DMS153 treated with DMSO at 0.1 percent for 48 hours (cell line): ENCODE measurements around the gene LRRC32.

ENCODE experiments used
- DNase-seq: peaks from one replicate; lab custom pipeline; 2025; ENCODE audit not compliant: unreplicated experiment; lab: John Stamatoyannopoulos, UW

The LRRC32 gene, protein sequence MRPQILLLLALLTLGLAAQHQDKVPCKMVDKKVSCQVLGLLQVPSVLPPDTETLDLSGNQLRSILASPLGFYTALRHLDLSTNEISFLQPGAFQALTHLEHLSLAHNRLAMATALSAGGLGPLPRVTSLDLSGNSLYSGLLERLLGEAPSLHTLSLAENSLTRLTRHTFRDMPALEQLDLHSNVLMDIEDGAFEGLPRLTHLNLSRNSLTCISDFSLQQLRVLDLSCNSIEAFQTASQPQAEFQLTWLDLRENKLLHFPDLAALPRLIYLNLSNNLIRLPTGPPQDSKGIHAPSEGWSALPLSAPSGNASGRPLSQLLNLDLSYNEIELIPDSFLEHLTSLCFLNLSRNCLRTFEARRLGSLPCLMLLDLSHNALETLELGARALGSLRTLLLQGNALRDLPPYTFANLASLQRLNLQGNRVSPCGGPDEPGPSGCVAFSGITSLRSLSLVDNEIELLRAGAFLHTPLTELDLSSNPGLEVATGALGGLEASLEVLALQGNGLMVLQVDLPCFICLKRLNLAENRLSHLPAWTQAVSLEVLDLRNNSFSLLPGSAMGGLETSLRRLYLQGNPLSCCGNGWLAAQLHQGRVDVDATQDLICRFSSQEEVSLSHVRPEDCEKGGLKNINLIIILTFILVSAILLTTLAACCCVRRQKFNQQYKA

DNA sequence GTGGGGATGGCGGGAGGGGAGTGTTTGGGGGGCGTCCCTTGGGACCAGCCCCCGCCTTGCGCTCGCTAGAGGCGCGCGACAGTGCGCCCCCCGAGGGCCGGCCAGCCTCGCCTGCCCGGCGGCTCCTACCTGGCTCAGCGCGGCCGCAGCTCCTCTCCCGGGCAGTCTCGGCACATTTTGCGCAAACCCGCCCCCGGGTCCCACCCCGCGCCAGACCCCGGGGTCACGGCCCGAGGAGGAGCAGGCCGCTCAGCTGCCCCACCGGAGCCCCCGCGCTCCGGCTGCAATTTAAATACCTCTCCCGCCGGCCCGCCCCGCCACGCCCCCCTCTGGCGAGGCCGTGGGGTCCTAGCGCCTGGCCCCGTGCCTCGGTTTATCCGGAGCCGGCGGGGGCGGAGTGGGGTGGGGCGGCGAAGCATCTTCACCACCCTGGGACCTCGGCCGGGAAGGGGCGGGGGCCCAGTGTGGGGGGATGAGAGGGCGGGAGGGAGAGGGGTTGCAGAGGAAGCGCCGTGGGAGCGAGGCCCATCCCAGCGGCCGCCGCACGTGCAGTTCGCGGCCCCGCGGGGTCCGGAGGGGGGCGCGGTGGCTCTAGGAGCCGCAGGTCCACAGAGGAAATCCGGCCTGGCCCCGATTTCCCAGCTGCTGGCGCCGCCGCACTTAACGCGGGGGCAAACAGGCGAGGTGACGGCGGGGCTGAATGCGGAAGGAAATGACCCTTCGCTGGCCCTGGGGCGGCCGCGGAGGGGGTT, at the start of gene LRRC32:
TSS of gene LRRC32 (minus strand) at position 263 of the 752 bp plus-strand sequence. CDS start 4,793 bp downstream, outside the sequence.
- DNase-seq = no peak

DNA sequence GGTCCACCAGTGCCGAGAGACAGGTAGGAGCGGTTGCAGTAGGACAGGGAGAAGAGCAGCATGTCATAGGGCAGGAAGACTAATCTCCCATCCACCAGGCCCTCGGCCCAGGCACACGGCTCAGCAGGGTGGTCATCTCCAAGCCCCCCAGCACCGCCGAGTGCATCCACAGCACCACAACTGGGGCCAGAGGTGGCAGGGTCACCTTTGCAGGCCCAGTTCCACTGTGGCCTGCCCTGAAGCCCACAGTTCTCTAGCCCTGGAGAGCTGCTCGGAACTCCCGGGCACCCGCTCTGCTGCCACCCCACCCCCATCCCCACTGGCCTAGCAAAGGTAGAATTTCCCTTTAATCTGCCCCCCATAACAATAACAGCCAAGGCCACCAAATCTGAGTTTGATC, 49.1 kb upstream of the LRRC32 start:
- no peak for DNase-seq

DNA sequence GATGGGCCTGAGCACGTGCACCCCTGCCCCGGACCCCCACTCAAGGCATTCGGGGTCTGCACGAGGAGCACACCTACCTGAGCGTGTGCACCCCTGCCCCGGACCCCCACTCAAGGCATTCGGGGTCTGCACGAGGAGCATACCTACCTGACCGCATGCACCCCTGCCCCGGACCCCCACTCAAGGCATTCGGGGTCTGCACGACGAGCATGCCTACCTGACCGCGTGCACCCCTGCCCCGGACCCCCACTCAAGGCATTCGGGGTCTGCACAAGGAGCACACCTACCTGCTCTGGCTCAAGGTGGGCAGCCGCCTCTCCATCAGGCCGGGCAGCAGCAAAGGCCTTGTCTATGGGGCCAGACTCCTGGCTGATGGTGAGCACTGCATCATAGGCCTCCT, 48.7 kb upstream of the LRRC32 start:
- DNase-seq = no peak

DNA sequence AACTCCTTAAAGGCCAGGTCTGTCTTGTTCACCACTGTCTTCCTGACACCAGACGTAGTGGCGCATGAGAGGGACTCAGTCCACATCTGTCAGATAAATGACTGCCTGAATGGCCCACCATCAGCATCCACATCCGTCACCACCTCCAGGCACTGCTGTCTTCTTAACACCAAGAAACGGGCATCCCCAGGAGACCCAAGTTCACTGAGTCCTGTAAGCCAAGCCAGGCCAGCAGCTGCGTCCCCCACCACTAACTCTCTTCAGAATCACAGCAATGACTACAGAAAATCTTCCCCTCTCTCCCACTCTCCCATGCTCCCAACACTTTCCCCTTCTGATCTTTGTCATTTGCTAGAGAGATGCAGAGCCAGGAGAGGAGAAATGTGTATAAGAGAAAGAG, 47.3 kb upstream of the LRRC32 start:
- DNase-seq = no peak

DNA sequence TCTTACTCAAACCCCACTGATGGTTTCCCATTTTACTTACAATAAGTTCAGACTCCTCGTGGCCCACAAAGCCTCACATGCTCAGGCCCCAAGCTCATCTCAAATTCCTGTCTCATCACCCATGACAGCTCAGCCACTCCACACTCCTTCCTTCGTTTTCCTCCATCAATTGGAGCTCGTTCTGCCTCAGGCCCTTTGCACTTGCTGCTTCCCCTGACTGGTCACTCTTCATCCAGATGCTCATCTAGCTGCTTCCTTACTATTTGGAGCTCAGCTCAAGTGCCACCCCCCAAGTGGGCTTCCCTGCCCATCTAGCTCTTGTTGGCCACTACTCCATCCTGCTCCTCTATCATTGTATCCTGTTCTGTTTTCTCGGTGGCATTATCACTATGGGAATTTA, 46.8 kb upstream of the LRRC32 start:
- DNase-seq = no peak

DNA sequence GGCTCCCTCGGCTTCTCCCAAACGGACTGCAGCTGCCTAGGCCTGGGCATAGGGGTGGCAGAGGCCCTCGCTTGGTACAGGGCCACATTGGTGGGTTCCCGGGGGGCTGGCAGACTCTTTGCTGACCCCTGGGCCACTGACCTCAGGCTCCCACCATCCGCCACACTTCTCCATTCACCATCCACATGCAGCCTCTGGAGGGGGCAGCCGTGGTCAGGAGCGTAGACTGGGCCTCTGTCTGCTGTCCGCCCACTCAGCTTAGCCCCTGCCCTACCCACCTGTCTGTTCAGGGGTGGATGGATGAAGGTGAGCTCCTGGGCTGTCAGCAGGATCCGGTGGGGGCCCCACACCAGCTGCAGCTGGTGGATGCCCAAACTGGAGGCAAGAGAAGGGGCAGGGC, 45.7 kb upstream of the LRRC32 start:
- no peak for DNase-seq

DNA sequence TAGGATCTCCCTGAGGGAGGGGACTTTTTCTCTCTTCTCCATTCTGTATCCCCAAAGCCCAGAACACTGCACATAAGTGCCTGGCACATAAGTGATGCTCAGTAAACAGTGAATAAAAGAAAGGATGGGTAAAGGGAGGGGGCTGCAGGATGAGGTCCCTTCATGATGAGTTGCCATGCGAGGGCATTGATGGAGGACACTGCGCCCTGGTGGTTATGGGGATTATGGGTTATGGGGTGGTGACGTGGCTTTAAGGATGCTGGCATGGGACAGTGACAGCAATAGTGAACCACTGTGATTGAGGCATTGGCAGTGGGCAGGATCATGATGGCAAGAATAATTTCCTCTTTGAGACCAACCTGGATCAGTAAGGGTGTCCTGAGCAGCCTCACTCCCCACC, 43.9 kb upstream of the LRRC32 start:
- no peak for DNase-seq

DNA sequence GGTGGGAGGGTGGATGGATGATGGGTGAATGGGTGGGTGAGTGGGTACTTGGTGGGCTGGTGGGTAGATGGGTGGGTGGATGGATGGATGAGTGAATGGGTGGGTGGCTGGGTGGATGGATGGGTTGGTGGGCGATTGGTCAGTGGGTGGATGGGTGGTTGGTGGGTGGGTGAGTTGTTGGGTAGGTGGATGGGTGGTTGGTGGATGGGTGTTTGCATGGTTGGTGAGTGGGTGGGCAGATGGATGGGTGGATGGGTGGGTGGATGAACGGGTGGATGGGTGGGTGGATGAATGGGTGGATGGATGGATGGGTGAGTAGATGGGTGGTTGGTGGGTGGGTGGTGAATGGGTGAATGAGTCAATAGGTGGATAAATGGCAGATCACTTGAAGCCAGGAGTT, 43.0 kb upstream of the LRRC32 start:
- no peak for DNase-seq

DNA sequence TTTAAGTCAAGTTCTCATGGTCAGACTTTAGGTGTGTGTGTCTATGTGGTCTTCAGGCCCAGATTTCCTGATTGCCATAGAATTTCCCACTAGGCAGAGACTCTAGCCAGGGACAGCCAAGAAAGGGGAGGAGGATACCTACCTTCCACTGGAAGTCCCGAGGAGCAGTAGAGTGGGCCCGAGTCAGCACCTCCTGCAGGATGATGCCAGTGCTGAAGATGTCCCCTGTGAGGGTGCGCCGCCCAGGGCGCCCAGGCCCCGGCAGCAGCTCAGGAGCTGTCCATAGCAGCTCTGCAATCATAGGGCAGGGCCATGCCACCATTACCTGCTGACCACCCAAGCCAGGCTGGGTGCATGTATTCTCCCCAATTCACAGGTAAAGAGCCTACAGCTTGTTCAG, 41.6 kb upstream of the LRRC32 start:
- no peak for DNase-seq

DNA sequence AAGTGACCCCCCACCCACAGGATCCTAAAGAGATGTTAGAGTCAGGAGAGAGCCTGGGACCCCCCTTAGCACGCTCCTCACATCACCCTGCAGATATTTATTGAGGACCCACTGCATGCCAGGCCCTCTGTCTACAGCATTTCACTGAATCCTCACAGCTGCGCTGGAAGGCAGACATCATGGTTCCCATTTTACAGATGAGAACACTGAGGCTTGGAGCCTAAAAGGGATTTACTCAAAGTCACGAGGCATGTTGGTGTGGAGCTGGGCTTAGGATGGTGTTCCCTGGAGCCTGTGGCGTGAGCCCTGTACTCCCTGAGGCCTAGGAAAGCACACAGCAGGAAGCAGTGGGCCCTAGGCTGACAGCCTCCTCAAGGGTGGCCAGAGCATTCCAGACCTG, 39.2 kb upstream of the LRRC32 start:
- no peak for DNase-seq

DNA sequence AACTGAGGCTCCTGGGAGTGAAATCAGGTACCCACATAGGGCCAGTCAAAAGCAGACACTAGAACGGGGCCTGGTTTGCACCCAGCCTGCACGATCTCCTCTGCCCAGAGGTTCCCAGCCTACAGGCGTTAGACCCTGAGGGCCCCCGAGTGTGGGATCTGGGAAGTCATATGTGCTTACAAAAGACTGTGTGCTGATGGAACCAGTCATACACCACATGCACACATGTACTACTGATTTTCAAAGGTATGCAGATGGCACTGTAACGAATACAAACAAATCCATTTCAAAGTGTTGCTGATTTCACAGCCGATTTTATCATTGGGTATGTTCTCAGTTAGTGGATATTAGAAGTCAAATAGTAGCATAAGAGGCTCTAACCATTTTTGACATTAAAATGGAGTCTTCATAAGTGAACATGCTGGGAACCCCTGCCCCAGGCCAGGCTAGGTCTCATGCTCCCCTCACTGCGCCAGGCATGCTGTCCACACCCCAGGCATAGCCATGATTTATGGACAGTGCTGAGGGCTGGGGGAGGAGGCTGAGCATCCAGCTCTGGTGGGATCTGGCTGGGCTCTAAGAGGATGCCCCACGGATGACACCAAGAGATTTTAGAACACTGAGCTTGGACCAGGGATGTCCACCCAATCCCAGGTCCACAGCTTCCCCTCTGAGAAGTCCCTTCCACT, 38.6 kb upstream of the LRRC32 start:
- no peak for DNase-seq

DNA sequence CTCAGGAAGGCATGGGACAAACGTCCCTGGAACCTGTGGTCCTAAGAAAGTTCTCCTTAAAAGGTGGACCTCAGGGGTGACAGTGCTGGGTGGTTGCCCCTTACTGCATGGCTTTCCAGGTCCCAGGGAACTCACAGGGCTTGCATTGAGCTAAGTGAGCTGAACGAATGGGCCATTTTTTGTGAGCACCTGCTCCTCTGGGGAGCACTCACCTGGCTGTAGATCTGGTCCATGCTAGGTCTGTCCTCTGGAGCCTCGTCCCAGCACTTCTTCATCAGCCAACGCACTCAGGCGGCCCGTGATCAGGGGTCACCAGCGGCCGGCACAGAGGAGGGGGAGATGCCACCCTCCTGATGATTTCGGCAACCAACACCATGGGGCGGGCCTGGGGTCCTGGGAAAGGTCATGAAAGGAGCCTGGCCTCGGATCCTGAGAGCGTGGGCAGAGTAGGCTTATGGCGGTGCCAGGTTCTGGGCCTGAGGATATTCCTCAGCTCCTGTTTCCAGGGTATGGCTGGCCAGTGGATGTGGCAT, 36.8 kb upstream of the LRRC32 start:
- no peak for DNase-seq

DNA sequence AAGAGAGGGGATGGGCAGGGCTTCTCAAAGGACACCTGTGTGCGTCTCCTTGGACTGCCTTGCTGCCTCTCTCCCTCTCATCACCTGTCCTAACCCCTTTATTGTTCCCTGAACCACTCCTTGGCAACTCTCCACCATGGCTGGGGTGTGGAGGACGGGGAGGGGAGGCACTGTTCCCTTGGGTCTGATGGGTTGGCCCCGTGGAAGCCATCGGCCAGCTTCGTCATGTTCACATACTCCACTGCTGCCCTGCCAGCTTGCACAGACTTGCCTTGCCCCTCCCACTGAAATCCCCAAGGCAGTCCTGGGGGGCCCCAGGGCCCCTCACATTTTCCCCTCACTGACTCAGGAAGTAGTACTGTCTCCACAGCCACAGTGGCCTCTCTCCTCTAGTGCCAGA, 36.1 kb upstream of the LRRC32 start:
- DNase-seq = no peak

DNA sequence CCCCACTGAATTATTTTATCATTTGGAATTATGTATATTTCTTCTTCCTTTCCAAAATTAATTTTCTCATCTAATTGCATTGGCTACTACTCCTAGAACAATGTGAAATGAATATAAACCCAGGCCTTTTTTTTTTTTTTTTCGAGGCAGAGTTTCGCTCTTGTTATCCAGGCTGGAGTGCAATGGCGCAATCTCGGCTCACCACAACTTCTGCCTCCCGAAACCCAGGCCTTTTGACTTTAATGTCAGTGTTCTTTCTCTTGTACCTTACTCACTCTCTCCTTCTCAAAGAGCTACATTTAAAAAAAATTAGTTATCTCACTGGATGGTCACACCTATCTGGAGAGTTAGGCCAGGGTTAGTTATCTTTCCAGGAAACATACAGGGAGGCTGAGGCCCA, 35.3 kb upstream of the LRRC32 start:
- DNase-seq = no peak

DNA sequence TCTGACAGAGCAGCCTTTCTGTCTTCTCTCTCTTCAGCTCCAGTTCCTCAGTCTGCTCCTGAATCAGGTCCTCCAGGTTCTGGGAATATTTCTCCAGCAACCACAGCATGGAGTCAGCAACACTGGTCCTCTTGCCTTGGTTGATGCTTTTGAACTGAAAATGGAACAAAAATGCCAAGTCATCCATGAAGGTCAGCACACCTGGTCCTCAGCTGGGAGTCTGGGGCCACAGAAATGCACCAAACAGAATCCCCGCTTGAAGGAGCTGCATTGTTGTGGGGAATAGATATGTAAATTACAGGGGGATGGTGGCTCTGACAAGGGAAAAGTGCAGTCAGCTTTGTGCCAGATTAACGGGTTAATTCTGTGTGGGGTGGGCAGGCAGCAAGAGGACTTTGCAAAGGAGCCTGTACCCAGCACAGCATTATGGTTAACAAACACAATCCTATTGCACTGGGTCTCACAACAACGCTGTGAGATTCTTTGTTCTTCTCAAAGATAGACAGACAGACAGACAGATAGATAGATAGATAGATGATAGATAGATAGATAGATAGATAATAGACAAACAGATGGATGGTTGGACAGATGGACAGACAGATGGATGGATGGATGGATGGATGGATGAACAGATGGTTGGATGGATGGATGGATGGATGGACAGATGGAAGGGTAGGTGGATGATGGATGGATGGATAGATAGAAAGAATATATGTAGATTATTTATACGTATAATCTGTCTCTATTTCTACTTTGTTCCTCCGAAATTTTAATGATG, 33.8 kb upstream of the LRRC32 start:
- no peak for DNase-seq

DNA sequence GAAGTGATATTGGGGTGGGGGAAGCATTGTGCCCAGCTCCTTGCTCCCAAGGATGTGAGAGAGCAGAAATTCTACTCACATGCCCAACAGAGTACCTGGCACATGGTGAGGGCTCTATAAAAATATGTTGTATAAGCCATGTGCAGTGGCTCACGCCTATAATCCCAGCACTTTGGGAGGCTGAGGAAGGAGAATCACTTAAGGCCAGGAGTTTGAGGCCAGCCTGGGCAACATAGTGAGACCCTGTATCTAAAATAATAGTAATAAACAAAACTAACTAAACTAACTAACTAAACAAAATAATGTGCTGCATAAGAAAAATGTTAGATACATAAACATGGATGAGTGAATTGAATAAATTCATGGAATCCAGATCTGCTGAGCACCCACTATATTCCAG, 33.2 kb upstream of the LRRC32 start:
- DNase-seq = no peak

DNA sequence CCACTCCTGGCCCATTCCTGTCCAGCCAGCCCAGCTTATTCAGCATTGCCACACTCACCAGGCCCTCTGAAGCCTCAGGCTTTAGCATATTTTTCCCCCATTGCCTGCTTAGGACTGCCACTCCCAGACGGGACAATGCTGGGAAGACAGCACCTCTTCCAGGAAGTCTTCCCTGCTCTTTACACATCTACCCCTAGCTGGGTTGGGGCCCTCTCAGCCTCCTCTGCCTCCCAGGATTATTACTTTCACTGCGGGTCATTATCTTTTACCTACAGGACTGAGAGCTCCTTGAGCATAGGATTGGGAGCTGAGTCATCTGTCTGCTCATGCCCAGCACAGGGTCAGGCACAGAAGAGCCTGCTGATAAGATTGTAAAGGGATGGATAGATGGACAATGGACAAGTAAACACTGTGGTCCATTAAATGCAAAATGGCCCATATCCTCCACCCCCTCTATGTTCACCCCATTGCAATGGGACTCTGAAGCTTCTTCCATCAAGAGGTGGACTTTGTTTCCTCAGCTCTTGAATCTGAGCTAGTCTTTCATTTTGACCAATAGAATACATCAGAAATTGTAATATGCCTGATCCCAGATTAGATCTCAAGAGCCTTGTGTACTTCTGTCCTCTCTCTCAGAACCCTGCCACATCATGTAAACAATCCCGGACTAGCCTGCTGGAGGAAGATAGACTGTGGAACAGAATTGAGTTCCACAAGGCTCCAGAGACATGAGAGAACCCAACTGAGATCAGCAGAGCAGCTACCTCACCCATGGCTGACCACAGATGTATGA, 32.0 kb upstream of the LRRC32 start:
- DNase-seq = no peak

DNA sequence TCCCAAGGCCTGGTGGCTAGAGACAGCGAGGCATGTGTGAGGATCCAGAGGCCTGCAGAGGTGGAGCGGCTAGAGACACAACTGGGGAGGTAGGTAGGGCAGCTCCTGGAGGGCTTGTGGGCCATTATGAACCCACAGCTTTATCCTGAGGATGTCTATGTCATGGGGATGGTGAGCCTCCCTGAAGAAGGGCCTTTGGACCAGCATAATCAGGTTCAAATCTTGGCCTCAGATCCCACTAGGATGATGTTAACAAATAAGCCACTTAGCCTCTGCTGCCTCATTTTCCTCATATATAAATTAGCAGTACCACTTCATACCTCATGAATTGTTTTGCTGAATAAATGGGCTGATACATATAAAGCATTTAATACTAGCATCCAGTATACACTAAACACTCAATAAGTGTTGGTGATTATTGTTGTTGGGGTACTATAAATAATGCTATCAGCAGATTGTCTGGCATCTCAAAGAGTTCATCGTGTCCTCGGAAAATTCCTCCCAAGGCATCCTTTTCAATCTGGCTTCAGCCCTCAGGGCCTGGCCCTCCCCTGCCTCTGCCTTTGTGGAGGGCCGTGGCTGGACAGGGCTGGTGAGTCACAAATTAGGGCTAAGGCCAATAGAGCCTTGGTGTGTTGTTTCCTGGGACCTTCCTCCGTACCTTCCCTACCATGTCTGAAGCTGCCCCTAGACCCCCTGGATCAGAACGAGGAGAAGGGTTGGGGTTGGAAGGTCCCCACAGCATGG, 30.9 kb upstream of the LRRC32 start:
- no peak for DNase-seq
